ENCODE measurements around the gene SCN5A. TPM values are rescaled to one million over a fixed set of nuclear protein-coding genes. Genes with fewer than 3 reads are reported as not detected.

SCN5A gene
- total and polyA plus RNA-seq, 10 donors = 0.02 to 1.2 (median 0.17) TPM; not detected in 3

DNA sequence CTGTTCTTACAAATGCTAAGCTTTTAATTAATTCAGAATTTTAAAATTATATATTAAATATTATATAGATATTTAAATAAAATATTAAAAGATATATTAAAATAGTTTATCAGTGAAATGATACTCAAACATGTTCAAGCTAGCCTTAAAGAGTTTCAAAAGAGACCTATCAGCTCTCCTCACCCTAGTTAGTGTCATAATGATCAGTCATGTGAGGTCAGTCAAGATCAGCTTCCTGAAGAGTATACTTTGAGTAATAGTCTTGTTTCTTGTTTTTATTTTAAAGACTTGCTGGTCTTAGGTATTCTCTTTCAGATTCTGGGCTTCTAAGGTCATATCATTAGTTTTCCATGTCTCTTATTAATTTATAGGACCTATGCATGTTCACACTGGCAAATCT lies 138.9 kb downstream of the SCN5A start:
- Histone ChIP-seq H3K9me3 (no peaks in the 10 kb centered on the region), H3K27ac (no peak overlapping the region), H3K4me3 (no peak overlapping the region), H3K4me1 (no peaks in the 10 kb centered on the region), H3K27me3 (replicated peaks in 1 of 7) (no peaks in the 10 kb centered on the region), H3K36me3 (peaks cover 3 to 99% (median 44%) of the 10 kb centered on the region in 6 donors)
- TF ChIP-seq, protein P1, sequence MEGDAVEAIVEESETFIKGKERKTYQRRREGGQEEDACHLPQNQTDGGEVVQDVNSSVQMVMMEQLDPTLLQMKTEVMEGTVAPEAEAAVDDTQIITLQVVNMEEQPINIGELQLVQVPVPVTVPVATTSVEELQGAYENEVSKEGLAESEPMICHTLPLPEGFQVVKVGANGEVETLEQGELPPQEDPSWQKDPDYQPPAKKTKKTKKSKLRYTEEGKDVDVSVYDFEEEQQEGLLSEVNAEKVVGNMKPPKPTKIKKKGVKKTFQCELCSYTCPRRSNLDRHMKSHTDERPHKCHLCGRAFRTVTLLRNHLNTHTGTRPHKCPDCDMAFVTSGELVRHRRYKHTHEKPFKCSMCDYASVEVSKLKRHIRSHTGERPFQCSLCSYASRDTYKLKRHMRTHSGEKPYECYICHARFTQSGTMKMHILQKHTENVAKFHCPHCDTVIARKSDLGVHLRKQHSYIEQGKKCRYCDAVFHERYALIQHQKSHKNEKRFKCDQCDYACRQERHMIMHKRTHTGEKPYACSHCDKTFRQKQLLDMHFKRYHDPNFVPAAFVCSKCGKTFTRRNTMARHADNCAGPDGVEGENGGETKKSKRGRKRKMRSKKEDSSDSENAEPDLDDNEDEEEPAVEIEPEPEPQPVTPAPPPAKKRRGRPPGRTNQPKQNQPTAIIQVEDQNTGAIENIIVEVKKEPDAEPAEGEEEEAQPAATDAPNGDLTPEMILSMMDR (IDR thresholded peaks at IDR 0.05 in 8 of 11, conservative IDR thresholded peaks at IDR 0.05 in 3 of 11) = no peak
- TF ChIP-seq POLR2AphosphoS5 (IDR thresholded peaks at IDR 0.05) (no peak), POLR2A (IDR thresholded peaks at IDR 0.05) (no peak)
- intact Hi-C loops (cut with DNase I; ENCODE audit: low total_unique reads) = loop anchor here (10.0 kb wide), 2 partner anchors 334 to 784 kb away; no protein-coding TSS in a partner anchor
- DNase-seq = no peak

DNA sequence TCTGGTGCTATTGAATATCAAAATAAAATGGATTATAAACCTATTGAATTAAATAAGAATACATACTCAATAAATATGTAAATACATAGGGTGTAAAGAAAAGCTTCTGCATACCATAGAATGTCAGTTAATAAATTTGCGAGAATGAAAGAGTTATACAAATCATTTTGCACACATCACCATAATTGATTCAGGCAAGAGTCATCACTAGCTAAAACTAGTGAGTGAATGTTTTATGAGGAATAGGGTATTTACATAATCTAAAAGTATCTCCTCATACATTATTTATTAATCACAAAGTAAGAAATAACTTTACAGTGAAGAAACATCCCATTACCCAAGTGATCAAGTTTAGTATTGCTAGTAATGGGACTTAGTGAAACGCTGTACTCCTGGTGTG lies 139.8 kb downstream of the SCN5A start:
- Histone ChIP-seq H3K36me3 (peaks cover 3 to 99% (median 40%) of the 10 kb centered on the region in 6 donors), H3K9me3 (no peaks in the 10 kb centered on the region), H3K4me3 (no peak overlapping the region), H3K27me3 (replicated peaks in 1 of 7) (no peaks in the 10 kb centered on the region), H3K4me1 (no peaks in the 10 kb centered on the region), H3K27ac (no peak overlapping the region)
- 93 to 99% (median 97%) methylated on average over 2 of the region's 2 CpGs for WGBS, 5 donors
- no peak for DNase-seq
- intact Hi-C loops (cut with DNase I; ENCODE audit: low total_unique reads) = loop anchor here (10.0 kb wide), 2 partner anchors 335 to 785 kb away; no protein-coding TSS in a partner anchor
- TF ChIP-seq POLR2A (IDR thresholded peaks at IDR 0.05) (no peak), POLR2AphosphoS5 (IDR thresholded peaks at IDR 0.05) (no peak)
- TF ChIP-seq, protein P1 (IDR thresholded peaks at IDR 0.05 in 8 of 11, conservative IDR thresholded peaks at IDR 0.05 in 3 of 11) = no peak

GRCh38 chr3:38507120-38507519 lies 142.4 kb downstream of the SCN5A start:
- no peak for DNase-seq
- Histone ChIP-seq H3K27ac (no peak overlapping the region), H3K36me3 (peaks cover 3 to 99% (median 52%) of the 10 kb centered on the region in 6 donors), H3K9me3 (no peaks in the 10 kb centered on the region), H3K27me3 (replicated peaks in 1 of 7) (no peaks in the 10 kb centered on the region), H3K4me1 (no peaks in the 10 kb centered on the region), H3K4me3 (no peak overlapping the region)
- WGBS, 5 donors = 61 to 74% (median 66%) methylated on average over 2 of the region's 2 CpGs
- no peak for TF ChIP-seq POLR2A (IDR thresholded peaks at IDR 0.05)
- TF ChIP-seq POLR2AphosphoS5 (IDR thresholded peaks at IDR 0.05) = no peak
- TF ChIP-seq, protein P1 (IDR thresholded peaks at IDR 0.05 in 8 of 11, conservative IDR thresholded peaks at IDR 0.05 in 3 of 11) = no peak
- intact Hi-C loops (cut with DNase I; ENCODE audit: low total_unique reads) = no loop called here

DNA sequence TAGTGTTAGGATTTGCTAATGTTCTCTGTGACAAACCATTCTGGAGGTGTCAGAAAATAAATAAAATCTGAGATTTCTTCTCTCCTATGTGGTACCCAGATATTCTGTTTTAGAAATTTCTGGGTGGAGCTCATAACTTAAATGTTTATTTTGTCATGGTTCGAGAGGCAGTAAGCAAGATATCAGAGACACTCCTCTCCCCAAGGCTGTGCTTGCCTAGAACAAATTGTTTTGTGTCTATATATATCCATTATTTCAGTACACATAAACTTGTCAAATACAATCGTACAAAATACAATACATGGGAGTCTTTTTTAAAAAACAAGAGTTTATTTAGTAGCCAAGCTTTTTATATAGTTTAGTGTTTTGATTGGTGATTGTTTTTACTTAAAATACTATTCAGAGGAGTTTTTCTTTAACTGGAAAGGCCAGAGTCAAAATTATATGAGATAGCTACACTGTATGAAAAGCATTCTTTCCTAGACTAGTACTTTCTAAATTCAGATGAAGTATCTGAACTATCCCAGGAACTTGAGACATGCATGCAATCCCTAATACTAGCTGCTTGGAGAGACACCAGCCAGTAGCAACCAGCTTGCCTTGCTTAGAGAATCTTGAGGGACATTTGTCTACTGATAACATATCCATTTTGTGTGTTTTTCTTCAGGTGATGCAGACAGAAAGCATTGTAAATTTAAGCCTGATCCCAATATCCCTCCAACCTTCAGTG lies 148.6 kb downstream of the SCN5A start:
- H3K4me1 ChIP-seq = peaks cover 6 to 28% (median 12%) of the 10 kb centered on the region in 6 donors
- no peak overlapping the region for H3K4me3 ChIP-seq
- no peak for DNase-seq
- intact Hi-C loops (cut with DNase I; ENCODE audit: low total_unique reads) = no loop called here
- no peaks in the 10 kb centered on the region for H3K27me3 ChIP-seq (replicated peaks in 1 of 7)
- 84 to 92% (median 91%) methylated on average over 2 of the region's 2 CpGs for WGBS, 5 donors
- TF ChIP-seq, protein P1 (IDR thresholded peaks at IDR 0.05 in 8 of 11, conservative IDR thresholded peaks at IDR 0.05 in 3 of 11) = no peak
- no peak for TF ChIP-seq POLR2AphosphoS5 (IDR thresholded peaks at IDR 0.05)
- TF ChIP-seq POLR2A (IDR thresholded peaks at IDR 0.05) = no peak
- no peak overlapping the region for H3K27ac ChIP-seq
- H3K36me3 ChIP-seq = peaks cover 0 to 75% (median 38%) of the 10 kb centered on the region in 6 donors
- no peaks in the 10 kb centered on the region for H3K9me3 ChIP-seq
